GM19023 (cell line): Measurements from ENCODE around the gene FOXL2.

Source experiments
- ATAC-seq: cut with Tn5 transposase; IDR thresholded peaks from one replicate; pipeline ENCODE4 v1.9.1; 2021; ENCODE audit warnings: mild to moderate bottlenecking, moderate library complexity; ENCODE audit not compliant: unreplicated experiment

The FOXL2 gene

GRCh38 chr3:138946663-138947494, at the start of gene FOXL2, which contains the start of gene FOXL2NB:
TSS of gene FOXL2 (minus strand) at chr3:138947137. CDS start at chr3:138946722, 415 bp downstream.
TSS of gene FOXL2NB (plus strand) at chr3:138947217. CDS start at chr3:138947365, 148 bp downstream.
- ATAC-seq = no peak

GRCh38 chr3:138995706-138996105, 48.8 kb upstream of the FOXL2 start:
- no peak for ATAC-seq

- no peak for ATAC-seq
These were observed 40.2 kb upstream of the FOXL2 start for GRCh38 chr3:138987181-138987580.

GRCh38 chr3:138985932-138986331, 39.0 kb upstream of the FOXL2 start:
- ATAC-seq = no peak

- no peak for ATAC-seq
These were observed 37.9 kb upstream of the FOXL2 start for GRCh38 chr3:138984816-138985215.

- no peak for ATAC-seq
These were observed 29.1 kb upstream of the FOXL2 start for GRCh38 chr3:138976047-138976446.

GRCh38 chr3:138975351-138975750, 28.4 kb upstream of the FOXL2 start:
- ATAC-seq = no peak

GRCh38 chr3:138974462-138974861, 27.5 kb upstream of the FOXL2 start:
- no peak for ATAC-seq

- ATAC-seq = no peak
These were observed 26.0 kb upstream of the FOXL2 start for GRCh38 chr3:138972941-138973340.

- no peak for ATAC-seq
These were observed 24.9 kb upstream of the FOXL2 start for GRCh38 chr3:138971766-138972320.

- ATAC-seq = no peak
These were observed 18.0 kb upstream of the FOXL2 start for GRCh38 chr3:138964923-138965322.

GRCh38 chr3:138964264-138964663, 17.3 kb upstream of the FOXL2 start:
- no peak for ATAC-seq

- no peak for ATAC-seq
These were observed 16.1 kb upstream of the FOXL2 start for GRCh38 chr3:138962854-138963560.

GRCh38 chr3:138960417-138960852, 13.5 kb upstream of the FOXL2 start:
- ATAC-seq = no peak

GRCh38 chr3:138950701-138951100, 3.8 kb upstream of the FOXL2 start:
- no peak for ATAC-seq

- no peak for ATAC-seq
These were observed 3.2 kb upstream of the FOXL2 start for GRCh38 chr3:138950006-138950644.

GRCh38 chr3:138949445-138950005, 2.6 kb upstream of the FOXL2 start:
- ATAC-seq = no peak

- no peak for ATAC-seq
These were observed 2.1 kb upstream of the FOXL2 start for GRCh38 chr3:138949002-138949418.

- ATAC-seq = no peak
These were observed 1.5 kb upstream of the FOXL2 start for GRCh38 chr3:138948371-138949001.

- ATAC-seq = no peak
These were observed 671 bp upstream of the FOXL2 start for GRCh38 chr3:138947495-138948121.
